ENCODE data around the gene ICAM1. TPM values are rescaled to one million over a fixed set of nuclear protein-coding genes. Genes with fewer than 3 reads are reported as not detected.

The ICAM1 gene
- total RNA-seq, 1 donor from 2014 or later: 3.3 TPM

- peak within 1 kb of the TSS; percentile 100 for H3K4me3 Mint-ChIP-seq
- H3K4me1 Mint-ChIP-seq (ENCODE audit: unreplicated experiment): peaks cover 10% of the 10 kb centered on the region
- no peaks in the 10 kb centered on the region for H3K9me3 Mint-ChIP-seq
- peak within 1 kb of the TSS; percentile 100 for H3K27ac Mint-ChIP-seq
- peak; percentile 92 for DNase-seq (ENCODE audit: extremely low spot score, unreplicated experiment)
- no peak for TF ChIP-seq CTCF (conservative IDR thresholded peaks at IDR 0.05)
- peaks cover 10% of the 10 kb centered on the region for H3K36me3 Mint-ChIP-seq
- H3K27me3 Mint-ChIP-seq: peaks cover 3% of the 10 kb centered on the region
These were observed 18.9 kb upstream of the ICAM1 start, which contains the start of gene MRPL4 for GRCh38 chr19:10251792-10252694. TSS of gene MRPL4 (plus strand) at chr19:10252214. CDS start at chr19:10252254, 40 bp downstream.

GRCh38 chr19:10252707-10253106 lies 18.2 kb upstream of the ICAM1 start:
- Mint-ChIP-seq H3K27ac (peak overlapping the region; percentile 82), H3K36me3 (peaks cover 17% of the 10 kb centered on the region), H3K4me1 (ENCODE audit: unreplicated experiment) (peaks cover 10% of the 10 kb centered on the region), H3K9me3 (no peaks in the 10 kb centered on the region), H3K4me3 (peak overlapping the region; percentile 100), H3K27me3 (peaks cover 3% of the 10 kb centered on the region)
- DNase-seq (ENCODE audit: extremely low spot score, unreplicated experiment): no peak
- no peak for TF ChIP-seq CTCF (conservative IDR thresholded peaks at IDR 0.05)

GRCh38 chr19:10254244-10254643 lies 16.7 kb upstream of the ICAM1 start:
- no peak for DNase-seq (ENCODE audit: extremely low spot score, unreplicated experiment)
- Mint-ChIP-seq H3K4me3 (peak overlapping the region; percentile 57), H3K36me3 (peaks cover 18% of the 10 kb centered on the region), H3K27ac (no peak overlapping the region), H3K9me3 (no peaks in the 10 kb centered on the region), H3K27me3 (peaks cover 3% of the 10 kb centered on the region), H3K4me1 (ENCODE audit: unreplicated experiment) (peaks cover 10% of the 10 kb centered on the region)
- no peak for TF ChIP-seq CTCF (conservative IDR thresholded peaks at IDR 0.05)

GRCh38 chr19:10255358-10255757 lies 15.6 kb upstream of the ICAM1 start:
- peaks cover 18% of the 10 kb centered on the region for H3K36me3 Mint-ChIP-seq
- peak overlapping the region; percentile 35 for H3K4me3 Mint-ChIP-seq
- H3K9me3 Mint-ChIP-seq: no peaks in the 10 kb centered on the region
- H3K27ac Mint-ChIP-seq: no peak overlapping the region
- no peak for DNase-seq (ENCODE audit: extremely low spot score, unreplicated experiment)
- peaks cover 10% of the 10 kb centered on the region for H3K4me1 Mint-ChIP-seq (ENCODE audit: unreplicated experiment)
- peaks cover 3% of the 10 kb centered on the region for H3K27me3 Mint-ChIP-seq
- no peak for TF ChIP-seq CTCF (conservative IDR thresholded peaks at IDR 0.05)

DNA sequence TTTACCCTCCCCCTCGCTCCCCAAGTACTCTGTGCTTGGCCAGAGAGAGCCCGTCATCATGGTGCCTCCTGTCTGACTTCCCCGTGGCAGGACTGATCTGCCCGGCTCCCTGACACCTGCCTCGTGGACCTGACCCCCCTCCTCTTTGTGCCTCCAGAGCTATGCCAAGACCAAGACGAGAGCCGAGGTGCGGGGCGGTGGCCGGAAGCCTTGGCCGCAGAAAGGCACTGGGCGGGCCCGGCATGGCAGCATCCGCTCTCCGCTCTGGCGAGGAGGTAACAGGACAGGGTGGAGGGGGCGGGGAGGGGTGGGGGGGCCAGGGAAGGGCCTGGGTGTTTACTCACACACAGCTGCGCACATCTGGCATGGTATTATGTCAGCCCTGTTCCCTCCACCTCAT lies 14.4 kb upstream of the ICAM1 start:
- TF ChIP-seq CTCF (conservative IDR thresholded peaks at IDR 0.05): no peak
- Mint-ChIP-seq H3K27ac (no peak overlapping the region), H3K9me3 (no peaks in the 10 kb centered on the region), H3K4me1 (ENCODE audit: unreplicated experiment) (peaks cover 9% of the 10 kb centered on the region), H3K4me3 (no peak overlapping the region), H3K27me3 (peaks cover 3% of the 10 kb centered on the region), H3K36me3 (peaks cover 18% of the 10 kb centered on the region)
- DNase-seq (ENCODE audit: extremely low spot score, unreplicated experiment): no peak

Data from type B pancreatic cell (in vitro differentiated cells).